Osteoblast (primary cell): Measurements from ENCODE around the gene BCAN. TPM values are rescaled to one million over a fixed set of nuclear protein-coding genes. Genes with fewer than 3 reads are reported as not detected.

ENCODE experiments used
- DNase-seq: peaks from one replicate; pipeline ENCODE4 v3.0.0; 2011; ENCODE audit warnings: low spot score, mixed read lengths; ENCODE audit not compliant: insufficient read length; ENCODE audit errors: missing footprints
- H2AFZ ChIP-seq: 2 replicates; pipeline ENCODE4 v1.6.0; 2011; ENCODE audit warnings: mild to moderate bottlenecking, low read length
- H3K27ac ChIP-seq: 2 replicates; pipeline ENCODE4 v1.5.1; 2011; ENCODE audit warnings: mild to moderate bottlenecking, low read depth, low read length, moderate library complexity
- H3K27me3 ChIP-seq: 2 replicates; pipeline ENCODE4 v1.6.0; 2012; ENCODE audit warnings: mild to moderate bottlenecking, control low read depth, inconsistent platforms, low read length, moderate library complexity; ENCODE audit not compliant: insufficient read depth
- H3K36me3 ChIP-seq: 2 replicates; pipeline ENCODE4 v1.5.1; 2011; ENCODE audit warnings: mild to moderate bottlenecking, low read length, control low read depth, moderate library complexity; ENCODE audit not compliant: insufficient read depth
- H3K4me1 ChIP-seq: 2 replicates; pipeline ENCODE4 v1.5.1; 2011; ENCODE audit warnings: mild to moderate bottlenecking, low read length, control low read depth, moderate library complexity; ENCODE audit not compliant: insufficient read depth
- H3K4me2 ChIP-seq: 2 replicates; pipeline ENCODE4 v1.6.0; 2011; ENCODE audit warnings: mild to moderate bottlenecking, low read length; ENCODE audit not compliant: insufficient read depth
- H3K4me3 ChIP-seq: fragments of 200-600 bp; sonication (generic); 3 replicates; pipeline ENCODE4 v1.5.1; 2012; ENCODE audit warnings: mild to moderate bottlenecking, low read length, inconsistent platforms; ENCODE audit not compliant: insufficient read depth
- H3K79me2 ChIP-seq: 2 replicates; pipeline ENCODE4 v1.6.0; 2012; ENCODE audit warnings: mild to moderate bottlenecking, low read length, control low read depth, inconsistent platforms; ENCODE audit not compliant: insufficient read depth
- H3K9me3 ChIP-seq: 2 replicates; pipeline ENCODE4 v1.5.1; 2011; ENCODE audit warnings: low read depth, low read length, control low read depth
- H4K20me1 ChIP-seq: 2 replicates; pipeline ENCODE4 v1.6.0; 2012; ENCODE audit warnings: mild to moderate bottlenecking, low read length, control low read depth; ENCODE audit not compliant: insufficient read depth
- CTCF ChIP-seq: IDR thresholded peaks from 2 replicates; pipeline ENCODE4 v1.5.1; 2011; ENCODE audit warnings: mild to moderate bottlenecking, low read depth, low read length, moderate library complexity; ENCODE audit errors: extremely low read depth
- total RNA-seq: library from RNA; depleted of rRNA; stranded (reverse); fragments of >200 nt; gene quantifications from 2 replicates; pipeline ENCODE4 v1.2.3, GENCODE V29; 2012

BCAN gene
- total RNA-seq, 1 donor = not detected

- Histone ChIP-seq H3K79me2 (no peaks in the 10 kb centered on the region), H4K20me1 (no peaks in the 10 kb centered on the region), H2AFZ (no peak overlapping the region), H3K27ac (no peak overlapping the region), H3K4me3 (no peak overlapping the region), H3K36me3 (no peaks in the 10 kb centered on the region), H3K9me3 (no peaks in the 10 kb centered on the region), H3K4me1 (no peaks in the 10 kb centered on the region), H3K27me3 (peaks cover 57% of the 10 kb centered on the region), H3K4me2 (no peak overlapping the region)
- TF ChIP-seq CTCF = no peak
- DNase-seq = no peak
Observed at GRCh38 chr1:156632355-156632754, 9.6 kb upstream of the BCAN start.

GRCh38 chr1:156638189-156638985 lies 3.5 kb upstream of the BCAN start:
- Histone ChIP-seq H3K4me2 (no peak overlapping the region), H4K20me1 (no peaks in the 10 kb centered on the region), H2AFZ (no peak overlapping the region), H3K9me3 (no peaks in the 10 kb centered on the region), H3K4me1 (no peaks in the 10 kb centered on the region), H3K4me3 (no peak overlapping the region), H3K36me3 (no peaks in the 10 kb centered on the region), H3K27ac (no peak overlapping the region), H3K27me3 (peaks cover 89% of the 10 kb centered on the region), H3K79me2 (no peaks in the 10 kb centered on the region)
- DNase-seq = peak; percentile 65
- TF ChIP-seq CTCF = no peak

GRCh38 chr1:156639601-156640101 lies 2.3 kb upstream of the BCAN start:
- Histone ChIP-seq H3K4me2 (no peak overlapping the region), H3K79me2 (no peaks in the 10 kb centered on the region), H2AFZ (no peak overlapping the region), H3K4me3 (no peak overlapping the region), H4K20me1 (no peaks in the 10 kb centered on the region), H3K27me3 (peaks cover 90% of the 10 kb centered on the region), H3K4me1 (no peaks in the 10 kb centered on the region), H3K9me3 (no peaks in the 10 kb centered on the region), H3K36me3 (no peaks in the 10 kb centered on the region), H3K27ac (no peak overlapping the region)
- no peak for TF ChIP-seq CTCF
- DNase-seq = peak; percentile 79

- Histone ChIP-seq H3K4me1 (no peaks in the 10 kb centered on the region), H3K36me3 (no peaks in the 10 kb centered on the region), H3K4me3 (no peak overlapping the region), H3K9me3 (no peaks in the 10 kb centered on the region), H3K79me2 (no peaks in the 10 kb centered on the region), H4K20me1 (no peaks in the 10 kb centered on the region), H3K27ac (no peak overlapping the region), H3K4me2 (no peak overlapping the region), H2AFZ (no peak overlapping the region), H3K27me3 (peaks cover 96% of the 10 kb centered on the region)
- peak; percentile 60 for DNase-seq
- no peak for TF ChIP-seq CTCF
Observed at GRCh38 chr1:156640842-156641706, 843 bp upstream of the BCAN start.
